Right atrium auricular region (tissue), 2 donors: Measurements from ENCODE around the gene KIF6. TPM values are rescaled to one million over a fixed set of nuclear protein-coding genes. Genes with fewer than 3 reads are reported as not detected.
A peak's percentile ranks its signal among the peaks of the same experiment; 100 is the strongest.

ENCODE experiments used
- DNase-seq: peaks from one replicate; pipeline ENCODE4 v3.0.0-alpha.2; 2019; ENCODE audit warnings: low spot score
- H3K27ac ChIP-seq, 2 donors: fragments of 200-600 bp; sonication (generic); 1 replicate in 1 of 2; 2 replicates in 1 of 2; pipeline ENCODE4 v1.5.1; 2016 to 2019
- H3K27me3 ChIP-seq, 2 donors: fragments of 200-600 bp; sonication (generic); one replicate each; pipeline versions ENCODE4 v1.5.1 to v1.6.0; 2017 to 2019
- H3K36me3 ChIP-seq: fragments of 200-600 bp; sonication (generic); one replicate; pipeline ENCODE4 v1.5.1; 2016
- H3K4me1 ChIP-seq, 2 donors: fragments of 200-600 bp; sonication (generic); one replicate each; pipeline versions ENCODE4 v1.5.1 to v1.6.0; 2017 to 2019
- H3K4me3 ChIP-seq, 2 donors: fragments of 200-600 bp; sonication (generic); 1 replicate in 1 of 2; 2 replicates in 1 of 2; pipeline ENCODE4 v1.5.1; 2017 to 2019; ENCODE audit warnings: mild to moderate bottlenecking in 1 of 2, moderate library complexity in 1 of 2
- H3K9me3 ChIP-seq, 2 donors: fragments of 200-600 bp; sonication (generic); one replicate each; pipeline ENCODE4 v1.5.1; 2019
- CTCF ChIP-seq, 2 donors: fragments of 200-600 bp; sonication (generic); IDR thresholded peaks; one replicate each; pipeline ENCODE4 v1.5.1; 2019; ENCODE audit warnings: antibody characterized with exemption in 2 of 2
- total RNA-seq, 2 donors: library from RNA; depleted of rRNA; stranded (reverse); fragments of >200 nt; gene quantifications; one replicate each; pipeline ENCODE4 v1.1.0, GENCODE V29; 2016

The KIF6 gene
- total RNA-seq, 2 donors from 2014 or later: not detected

- Histone ChIP-seq H3K27ac (no peak overlapping the region), H3K4me3 (no peak overlapping the region), H3K27me3 (no peaks in the 10 kb centered on the region), H3K9me3 (no peaks in the 10 kb centered on the region), H3K36me3 (no peaks in the 10 kb centered on the region), H3K4me1 (peaks cover 0 to 3% of the 10 kb centered on the region in 2 donors)
- no peak for DNase-seq
- no peak for TF ChIP-seq CTCF (IDR thresholded peaks at IDR 0.05)
Observed at GRCh38 chr6:39381550-39382140, 343.6 kb downstream of the KIF6 start.

GRCh38 chr6:39380837-39381549 is 344.2 kb downstream of the KIF6 start:
- no peak for DNase-seq
- no peak overlapping the region for H3K27ac ChIP-seq
- no peak for TF ChIP-seq CTCF (IDR thresholded peaks at IDR 0.05)

GRCh38 chr6:39378960-39379425 is 346.2 kb downstream of the KIF6 start:
- H3K9me3 ChIP-seq: no peaks in the 10 kb centered on the region
- no peak for TF ChIP-seq CTCF (IDR thresholded peaks at IDR 0.05)
- H3K27me3 ChIP-seq: no peaks in the 10 kb centered on the region
- no peaks in the 10 kb centered on the region for H3K36me3 ChIP-seq
- no peak for DNase-seq
- H3K4me1 ChIP-seq: peaks cover 0 to 3% of the 10 kb centered on the region in 2 donors
- no peak overlapping the region for H3K4me3 ChIP-seq
- H3K27ac ChIP-seq: no peak overlapping the region

More at GRCh38 chr6:39380837-39381549, 344.2 kb downstream of the KIF6 start:
- no peaks in the 10 kb centered on the region for H3K27me3 ChIP-seq
- no peaks in the 10 kb centered on the region for H3K36me3 ChIP-seq
- no peaks in the 10 kb centered on the region for H3K9me3 ChIP-seq
- H3K4me3 ChIP-seq: no peak overlapping the region
- H3K4me1 ChIP-seq: peaks cover 0 to 3% of the 10 kb centered on the region in 2 donors

- Histone ChIP-seq H3K4me1 (peaks cover 0 to 3% of the 10 kb centered on the region in 2 donors), H3K27ac (no peak overlapping the region), H3K4me3 (no peak overlapping the region), H3K27me3 (no peaks in the 10 kb centered on the region), H3K9me3 (no peaks in the 10 kb centered on the region), H3K36me3 (no peaks in the 10 kb centered on the region)
- DNase-seq: no peak
- no peak for TF ChIP-seq CTCF (IDR thresholded peaks at IDR 0.05)
Observed at GRCh38 chr6:39378175-39378959, 346.8 kb downstream of the KIF6 start.

GRCh38 chr6:39377539-39377950 is 347.7 kb downstream of the KIF6 start:
- no peaks in the 10 kb centered on the region for H3K9me3 ChIP-seq
- TF ChIP-seq CTCF (IDR thresholded peaks at IDR 0.05): peak; percentile 38 to 79
- H3K27me3 ChIP-seq: no peaks in the 10 kb centered on the region
- H3K4me1 ChIP-seq: peaks cover 0 to 3% of the 10 kb centered on the region in 2 donors
- no peaks in the 10 kb centered on the region for H3K36me3 ChIP-seq
- H3K4me3 ChIP-seq: no peak overlapping the region
- DNase-seq: peak; percentile 67
- no peak overlapping the region for H3K27ac ChIP-seq
